Hematopoietic multipotent progenitor cell treated with erythropoietin and hydrocortisone succinate and interleukin-3 and kit ligand, for 17 days (in vitro differentiated cells): ENCODE measurements around the gene SLC29A4.
"Not testable (repeated sequence)": the region's sequence is repeated elsewhere in the genome, so short reads cannot be mapped to it uniquely, and the experiment has no call there.

Source experiments
- DNase-seq: peaks from one replicate; pipeline ENCODE4 v3.0.0-alpha.2; 2015; ENCODE audit warnings: low spot score

The SLC29A4 gene

GRCh38 chr7:5323800-5324781 lies 41.3 kb downstream of the SLC29A4 start:
- not testable (repeated sequence) for DNase-seq

GRCh38 chr7:5324961-5325360 lies 42.2 kb downstream of the SLC29A4 start:
- no peak for DNase-seq

GRCh38 chr7:5330288-5330687 lies 47.5 kb downstream of the SLC29A4 start:
- DNase-seq: no peak

GRCh38 chr7:5332579-5332978 lies 49.8 kb downstream of the SLC29A4 start:
- no peak for DNase-seq

GRCh38 chr7:5333121-5334045 lies 50.6 kb downstream of the SLC29A4 start:
- no peak for DNase-seq

GRCh38 chr7:5334671-5335070 lies 51.9 kb downstream of the SLC29A4 start:
- no peak for DNase-seq

- no peak for DNase-seq
Measured at GRCh38 chr7:5337047-5337446, 54.3 kb downstream of the SLC29A4 start.

GRCh38 chr7:5339955-5340354 lies 57.2 kb downstream of the SLC29A4 start:
- no peak for DNase-seq

- DNase-seq: no peak
Measured at GRCh38 chr7:5342631-5343030, 59.9 kb downstream of the SLC29A4 start.

GRCh38 chr7:5343884-5344283 lies 61.1 kb downstream of the SLC29A4 start:
- no peak for DNase-seq

GRCh38 chr7:5344342-5344741 lies 61.6 kb downstream of the SLC29A4 start:
- no peak for DNase-seq

GRCh38 chr7:5345171-5345570 lies 62.4 kb downstream of the SLC29A4 start:
- DNase-seq: no peak

- no peak for DNase-seq
Measured at GRCh38 chr7:5345671-5346070, 62.9 kb downstream of the SLC29A4 start.

- DNase-seq: no peak
Measured at GRCh38 chr7:5348134-5349004, 65.6 kb downstream of the SLC29A4 start.

GRCh38 chr7:5349005-5349380 lies 66.2 kb downstream of the SLC29A4 start:
- DNase-seq: no peak

GRCh38 chr7:5349437-5350173 lies 66.9 kb downstream of the SLC29A4 start:
- no peak for DNase-seq

- DNase-seq: no peak
Measured at GRCh38 chr7:5350174-5350463, 67.4 kb downstream of the SLC29A4 start.

- DNase-seq: no peak
Measured at GRCh38 chr7:5350600-5351385, 68.0 kb downstream of the SLC29A4 start.

- DNase-seq: no peak
Measured at GRCh38 chr7:5351507-5352265, 68.9 kb downstream of the SLC29A4 start.
